HAP-1 (cell line): Measurements from ENCODE around the gene PCAT7.
"Not testable (repeated sequence)": the region's sequence is repeated elsewhere in the genome, so short reads cannot be mapped to it uniquely, and the experiment has no call there.

Experiments
- DNase-seq, 2 experiments: peaks; one replicate each; pipeline ENCODE4 v3.0.0-alpha.2; 2016 to 2020; ENCODE audit warnings: low spot score in 2 of 2
- H3K27me3 ChIP-seq: fragments of 250-450 bp; sonication (Bioruptor Pico); 2 replicates; pipeline ENCODE4 v1.5.1; 2020; ENCODE audit warnings: low read depth, mild to moderate bottlenecking, moderate library complexity
- H3K36me3 ChIP-seq: fragments of 250-450 bp; sonication (Bioruptor Pico); replicated peaks from 2 replicates; pipeline ENCODE4 v1.5.1; 2020; ENCODE audit warnings: mild to moderate bottlenecking
- H3K4me1 ChIP-seq: fragments of 250-450 bp; sonication (Bioruptor Pico); 2 replicates; pipeline ENCODE4 v1.5.1; 2020; ENCODE audit warnings: mild to moderate bottlenecking
- H3K4me3 ChIP-seq: fragments of 250-450 bp; sonication (Bioruptor Pico); 2 replicates; pipeline ENCODE4 v1.5.1; 2020; ENCODE audit warnings: mild to moderate bottlenecking, moderate library complexity
- H3K9me3 ChIP-seq: fragments of 250-450 bp; sonication (Bioruptor Pico); 2 replicates; pipeline ENCODE4 v1.5.1; 2020; ENCODE audit warnings: mild to moderate bottlenecking, moderate library complexity
- in situ Hi-C: fragments of 300-500 bp; cut with MboI; formaldehyde crosslinking; loops from 3 replicates; pipeline ENCODE4 v1.14.3; 2020; ENCODE audit warnings: low sequenced_read_pairs, inconsistent platforms, mixed read lengths

PCAT7 gene

DNA sequence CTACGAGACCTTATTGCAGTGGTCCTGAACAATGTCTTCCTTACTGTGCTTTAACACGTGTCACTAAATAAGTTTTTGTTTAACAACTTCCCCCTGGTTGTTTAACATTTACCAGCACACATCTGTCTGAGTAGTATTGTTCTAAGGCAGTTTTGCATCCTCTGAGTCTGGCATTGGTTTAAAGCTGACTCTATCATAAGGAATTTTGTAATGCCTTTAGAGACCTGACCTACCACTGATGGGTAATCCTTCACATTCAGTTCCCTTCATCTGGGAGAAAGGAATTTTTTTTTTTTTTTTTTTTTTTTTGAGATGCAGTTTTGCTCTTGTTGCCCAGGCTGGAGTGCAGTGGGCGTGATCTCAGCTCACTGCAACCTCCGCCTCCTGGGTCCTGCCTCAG lies 20.0 kb upstream of the PCAT7 start:
- Histone ChIP-seq H3K4me1 (no peaks in the 10 kb centered on the region), H3K9me3 (no peaks in the 10 kb centered on the region), H3K4me3 (no peak overlapping the region), H3K36me3 (no peaks in the 10 kb centered on the region), H3K27me3 (no peaks in the 10 kb centered on the region)
- DNase-seq, result no peak
- in situ Hi-C loops, result no loop called here

DNA sequence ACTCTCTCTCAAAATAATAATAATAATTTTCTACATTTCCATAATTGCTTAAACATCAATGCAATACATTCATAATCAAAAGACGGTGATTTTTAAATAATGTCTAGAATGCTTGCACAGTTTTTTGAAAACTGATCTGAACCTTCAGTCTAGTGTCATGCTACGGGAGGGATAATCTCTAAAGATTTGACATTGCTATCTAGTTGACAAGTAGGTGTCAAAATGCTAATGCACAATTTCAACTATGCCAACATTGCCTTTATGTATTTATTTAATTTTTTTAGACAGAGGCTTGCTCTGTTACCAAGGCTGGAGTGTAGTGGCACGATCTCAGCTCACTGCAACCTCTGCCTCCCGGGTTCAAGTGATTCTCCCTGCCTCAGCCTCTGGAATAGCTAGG lies 16.0 kb upstream of the PCAT7 start:
- H3K4me3 ChIP-seq, result no peak overlapping the region
- DNase-seq, result no peak
- in situ Hi-C loops, result no loop called here
- no peaks in the 10 kb centered on the region for H3K9me3 ChIP-seq
- no peaks in the 10 kb centered on the region for H3K4me1 ChIP-seq
- no peaks in the 10 kb centered on the region for H3K36me3 ChIP-seq
- no peaks in the 10 kb centered on the region for H3K27me3 ChIP-seq

DNA sequence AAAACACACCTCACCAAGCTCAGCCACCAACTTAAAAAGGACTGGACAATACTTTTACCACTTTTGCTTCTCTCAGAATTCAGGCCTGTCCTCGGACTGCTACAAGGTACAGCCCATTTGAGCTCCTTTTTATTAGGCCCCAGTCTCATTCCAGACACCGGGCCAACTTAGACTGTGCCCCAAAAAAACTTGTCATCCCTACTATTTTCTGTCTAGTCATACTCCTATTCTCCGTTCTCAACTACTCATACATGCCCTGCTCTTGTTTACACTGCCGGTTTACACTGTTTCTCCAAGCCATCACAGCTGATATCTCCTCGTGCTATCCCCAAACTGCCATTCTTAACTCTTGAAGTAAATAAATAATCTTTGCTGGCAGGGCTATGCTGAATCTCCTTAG lies 10.5 kb upstream of the PCAT7 start:
- DNase-seq, H3K4me1 ChIP-seq, H3K4me3 ChIP-seq, in situ Hi-C loops, H3K9me3 ChIP-seq, H3K27me3 ChIP-seq, H3K36me3 ChIP-seq: not testable (repeated sequence)

DNA sequence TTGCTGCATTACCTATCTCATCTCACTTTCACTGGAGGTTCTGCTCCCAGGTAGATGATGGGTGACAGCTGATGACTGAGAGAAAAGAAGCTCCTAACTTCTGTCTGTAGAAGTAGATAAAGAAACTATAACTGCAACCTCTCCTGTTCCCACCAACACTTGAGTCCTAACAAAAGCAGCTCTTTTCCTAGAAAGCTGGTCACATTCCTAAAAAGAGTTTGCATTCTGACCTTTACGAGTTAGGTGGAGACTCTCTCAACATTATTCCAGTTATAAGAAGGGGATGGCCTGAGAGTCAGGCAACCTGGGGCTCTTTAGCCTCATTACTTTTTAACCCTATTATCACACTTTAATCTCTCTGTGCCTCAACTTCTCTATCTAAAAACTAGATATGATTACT lies 8.9 kb upstream of the PCAT7 start:
- no peaks in the 10 kb centered on the region for H3K4me1 ChIP-seq
- no peaks in the 10 kb centered on the region for H3K27me3 ChIP-seq
- no peaks in the 10 kb centered on the region for H3K9me3 ChIP-seq
- H3K4me3 ChIP-seq, result no peak overlapping the region
- DNase-seq, result no peak
- in situ Hi-C loops, result no loop called here
- no peaks in the 10 kb centered on the region for H3K36me3 ChIP-seq

DNA sequence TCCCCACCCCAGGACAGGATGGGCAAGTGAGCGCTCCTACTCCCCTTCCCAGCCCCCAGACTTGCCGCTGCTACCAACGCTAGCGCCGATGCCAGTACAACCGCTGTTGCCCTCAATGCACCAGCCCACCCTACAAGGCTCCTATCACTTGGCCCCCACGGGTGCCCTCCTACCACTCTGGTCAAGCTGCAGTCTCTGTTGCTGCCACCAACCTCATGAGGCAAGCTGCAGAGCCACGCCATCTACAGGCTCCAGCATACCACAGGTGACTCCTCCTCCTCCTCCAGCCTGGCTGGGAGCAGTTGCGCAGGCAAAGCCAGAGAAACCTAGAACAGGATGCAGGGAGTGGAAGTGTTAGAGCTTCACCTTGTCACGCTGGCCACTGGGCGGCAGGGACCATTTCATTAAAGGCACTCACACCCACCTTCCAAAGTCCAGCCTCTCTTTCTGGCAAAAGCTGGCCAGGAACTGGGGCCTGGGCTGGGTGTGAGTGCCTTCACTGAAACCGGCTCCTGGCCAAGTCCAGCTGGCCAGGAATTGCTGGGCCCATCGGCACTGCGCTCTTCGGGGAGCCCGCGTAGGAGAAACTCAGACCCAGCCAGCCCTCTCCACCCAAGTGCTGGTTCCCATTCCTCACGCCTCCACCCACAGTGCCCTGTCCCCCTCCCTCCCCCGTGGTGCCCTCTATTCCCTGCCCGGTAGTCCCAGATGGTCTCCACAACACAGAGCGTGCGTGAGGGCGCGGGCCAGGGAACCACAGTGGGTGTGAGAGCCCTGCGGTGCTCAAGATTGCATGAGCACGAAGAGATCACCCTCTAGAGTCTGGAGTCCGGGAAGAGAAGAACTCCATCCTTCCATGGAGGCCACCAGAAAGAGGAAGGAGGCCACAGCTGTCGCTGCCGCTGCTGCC lies 1.6 kb upstream of the PCAT7 start:
- Histone ChIP-seq H3K27me3 (no peaks in the 10 kb centered on the region), H3K4me3 (no peak overlapping the region), H3K36me3 (no peaks in the 10 kb centered on the region), H3K9me3 (peaks cover 4% of the 10 kb centered on the region), H3K4me1 (peaks cover 7% of the 10 kb centered on the region; the same call in 1 of the 2 replicates)
- in situ Hi-C loops, result no loop called here
- no peak for DNase-seq

DNA sequence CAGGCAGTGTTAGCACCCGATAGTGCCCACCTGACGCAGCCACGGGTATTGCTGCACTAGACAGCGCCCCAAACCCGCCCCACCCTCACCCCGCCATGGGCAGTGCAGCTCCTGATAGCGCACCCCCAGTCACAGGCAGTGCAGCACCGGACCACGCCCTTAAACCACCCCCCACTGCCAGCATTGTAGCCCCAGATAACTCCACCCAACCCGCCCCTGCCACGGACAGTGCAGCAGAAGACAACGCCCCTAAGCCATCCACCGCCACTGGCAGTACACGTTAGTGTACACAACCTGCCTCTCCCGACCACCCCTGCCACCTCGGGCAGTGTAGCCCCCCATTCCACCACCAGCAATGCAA lies 825 bp upstream of the PCAT7 start:
- Histone ChIP-seq H3K4me1 (peaks cover 7% of the 10 kb centered on the region; the same call in 1 of the 2 replicates), H3K27me3 (no peaks in the 10 kb centered on the region), H3K4me3 (peak overlapping the region; percentile 51), H3K36me3 (no peaks in the 10 kb centered on the region), H3K9me3 (peaks cover 4% of the 10 kb centered on the region)
- in situ Hi-C loops, result no loop called here
- no peak for DNase-seq

DNA sequence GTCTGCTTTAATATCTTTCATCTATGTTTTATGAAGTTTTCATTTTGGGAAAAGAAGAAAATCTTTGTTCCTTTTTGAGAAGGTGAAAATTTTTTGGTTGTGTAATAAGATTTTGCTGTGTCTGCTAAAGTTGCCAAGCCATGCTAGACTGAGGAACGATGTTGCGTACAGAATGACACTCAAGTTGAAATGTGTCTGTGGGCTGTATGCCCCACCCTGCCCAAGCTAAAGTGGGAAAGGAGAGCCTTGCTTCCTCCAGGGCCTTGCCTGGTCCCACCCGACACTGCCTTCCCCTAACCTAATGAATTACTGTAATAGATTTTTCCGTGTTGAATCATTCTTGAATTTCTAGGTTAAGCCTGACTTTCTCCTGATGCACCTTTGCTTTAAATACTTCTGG lies 2.5 kb downstream of the PCAT7 start:
- no peaks in the 10 kb centered on the region for H3K27me3 ChIP-seq
- peaks cover 4% of the 10 kb centered on the region for H3K9me3 ChIP-seq
- H3K4me3 ChIP-seq, result no peak overlapping the region
- no peaks in the 10 kb centered on the region for H3K36me3 ChIP-seq
- DNase-seq, result no peak
- in situ Hi-C loops, result no loop called here
- peaks cover 7% of the 10 kb centered on the region; the same call in 1 of the 2 replicates for H3K4me1 ChIP-seq

DNA sequence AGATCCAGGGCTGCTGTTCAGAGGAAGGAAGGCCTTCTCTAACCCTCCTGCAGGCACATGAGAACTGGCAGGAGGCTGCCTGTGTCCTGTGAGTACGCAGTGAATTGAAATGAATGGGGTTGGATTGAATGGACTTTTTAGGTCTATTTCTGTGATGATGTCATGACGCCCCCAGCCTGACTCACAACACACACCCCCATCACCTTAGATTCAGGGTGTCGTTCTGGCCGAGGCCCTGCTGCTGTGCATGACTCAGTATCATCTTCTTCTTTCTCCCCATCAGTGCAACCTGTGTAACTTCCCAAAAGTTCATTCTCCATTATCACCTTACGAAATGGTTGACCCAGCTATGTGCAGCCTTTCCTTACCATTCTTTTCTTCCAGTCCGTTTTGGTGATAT lies 5.4 kb downstream of the PCAT7 start:
- in situ Hi-C loops, result no loop called here
- Histone ChIP-seq H3K36me3 (no peaks in the 10 kb centered on the region), H3K27me3 (no peaks in the 10 kb centered on the region), H3K4me1 (no peaks in the 10 kb centered on the region), H3K4me3 (no peak overlapping the region), H3K9me3 (no peaks in the 10 kb centered on the region; the same call in 1 of the 2 replicates)
- no peak for DNase-seq

DNA sequence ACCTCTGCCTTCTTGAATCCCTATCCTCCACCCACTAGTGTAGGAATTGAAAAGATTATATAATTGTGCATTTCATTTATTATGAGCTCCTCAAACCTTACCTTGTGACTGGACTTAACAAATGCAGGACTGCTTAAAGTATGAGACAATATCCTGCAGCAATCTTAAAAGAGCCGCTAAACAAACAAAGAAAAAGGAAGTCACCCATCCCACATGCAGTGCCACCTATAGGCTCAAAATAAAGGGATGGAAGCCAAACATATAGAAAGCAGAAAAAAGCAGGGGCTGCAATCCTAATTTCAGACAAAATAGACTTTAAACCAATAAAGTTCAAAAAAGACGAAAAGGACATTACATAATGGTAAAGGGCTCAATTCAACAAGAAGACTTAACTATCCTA lies 8.7 kb downstream of the PCAT7 start:
- no peaks in the 10 kb centered on the region for H3K36me3 ChIP-seq
- no peaks in the 10 kb centered on the region for H3K9me3 ChIP-seq
- no peak overlapping the region for H3K4me3 ChIP-seq
- H3K4me1 ChIP-seq, result no peaks in the 10 kb centered on the region
- no peaks in the 10 kb centered on the region for H3K27me3 ChIP-seq
- no peak for DNase-seq
- in situ Hi-C loops, result no loop called here

DNA sequence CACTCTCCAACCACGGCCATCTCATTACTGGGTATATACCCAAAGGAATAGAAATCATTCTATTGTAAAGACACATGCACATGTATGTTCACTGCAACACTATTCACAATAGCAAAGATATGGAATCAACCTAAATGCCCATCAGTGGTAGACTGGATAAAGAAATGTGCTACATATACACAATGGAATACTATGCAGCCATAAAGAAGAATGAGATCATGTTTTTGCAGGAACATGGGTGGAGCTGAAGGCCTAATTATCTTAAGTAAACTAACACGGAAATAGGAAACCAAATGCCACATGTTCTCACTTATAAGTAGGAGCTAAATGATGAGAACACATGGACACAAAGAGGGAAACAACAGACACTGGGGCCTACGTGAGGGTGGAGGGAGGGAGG lies 9.4 kb downstream of the PCAT7 start:
- in situ Hi-C loops, H3K4me1 ChIP-seq, H3K9me3 ChIP-seq, H3K36me3 ChIP-seq, H3K27me3 ChIP-seq, H3K4me3 ChIP-seq, DNase-seq: not testable (repeated sequence)

DNA sequence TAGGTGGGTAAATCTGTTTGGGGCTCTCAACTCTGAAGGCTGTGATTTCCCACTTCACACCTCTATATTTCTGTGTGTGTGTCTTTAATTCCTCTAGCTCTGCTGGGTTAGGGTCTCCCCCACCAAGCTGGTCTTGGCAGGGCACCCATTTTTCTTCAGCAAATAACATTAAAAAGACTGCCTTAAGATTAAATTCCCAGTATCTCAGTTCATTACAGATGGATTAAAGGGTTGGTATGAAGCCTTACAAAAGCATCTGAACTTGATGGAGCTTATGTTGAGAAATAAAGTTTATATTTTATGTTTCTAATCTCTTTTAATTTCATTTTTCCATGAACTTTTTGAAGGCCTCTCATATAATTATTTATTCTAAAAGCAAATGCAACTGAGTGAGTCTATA lies 11.7 kb downstream of the PCAT7 start:
- DNase-seq, result no peak
- H3K27me3 ChIP-seq, result no peaks in the 10 kb centered on the region
- H3K4me1 ChIP-seq, result no peaks in the 10 kb centered on the region
- H3K9me3 ChIP-seq, result no peaks in the 10 kb centered on the region
- in situ Hi-C loops, result no loop called here
- H3K4me3 ChIP-seq, result no peak overlapping the region
- H3K36me3 ChIP-seq, result no peaks in the 10 kb centered on the region

DNA sequence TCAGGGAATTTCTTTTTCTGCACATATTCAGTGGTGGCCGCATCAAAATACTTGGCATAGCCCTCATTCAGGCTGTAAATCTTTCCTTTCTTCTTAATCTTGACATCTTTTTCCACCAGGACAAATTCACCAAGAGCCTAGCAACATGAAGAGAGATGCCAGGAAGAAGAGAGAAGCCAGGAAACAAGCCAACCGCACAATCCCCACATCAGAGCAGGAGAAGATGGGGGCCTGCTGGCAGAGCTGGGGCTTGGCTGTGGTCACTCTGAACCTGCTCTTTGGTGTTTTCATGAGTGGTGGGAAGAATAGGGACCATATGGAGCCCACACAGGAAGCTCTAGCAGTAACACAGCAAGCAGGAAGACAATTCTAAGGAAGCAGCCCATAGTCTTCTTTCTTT lies 12.4 kb downstream of the PCAT7 start:
- H3K36me3 ChIP-seq, result no peaks in the 10 kb centered on the region
- no peak overlapping the region for H3K4me3 ChIP-seq
- no peak for DNase-seq
- H3K9me3 ChIP-seq, result no peaks in the 10 kb centered on the region
- no peaks in the 10 kb centered on the region for H3K27me3 ChIP-seq
- in situ Hi-C loops, result no loop called here
- no peaks in the 10 kb centered on the region for H3K4me1 ChIP-seq

DNA sequence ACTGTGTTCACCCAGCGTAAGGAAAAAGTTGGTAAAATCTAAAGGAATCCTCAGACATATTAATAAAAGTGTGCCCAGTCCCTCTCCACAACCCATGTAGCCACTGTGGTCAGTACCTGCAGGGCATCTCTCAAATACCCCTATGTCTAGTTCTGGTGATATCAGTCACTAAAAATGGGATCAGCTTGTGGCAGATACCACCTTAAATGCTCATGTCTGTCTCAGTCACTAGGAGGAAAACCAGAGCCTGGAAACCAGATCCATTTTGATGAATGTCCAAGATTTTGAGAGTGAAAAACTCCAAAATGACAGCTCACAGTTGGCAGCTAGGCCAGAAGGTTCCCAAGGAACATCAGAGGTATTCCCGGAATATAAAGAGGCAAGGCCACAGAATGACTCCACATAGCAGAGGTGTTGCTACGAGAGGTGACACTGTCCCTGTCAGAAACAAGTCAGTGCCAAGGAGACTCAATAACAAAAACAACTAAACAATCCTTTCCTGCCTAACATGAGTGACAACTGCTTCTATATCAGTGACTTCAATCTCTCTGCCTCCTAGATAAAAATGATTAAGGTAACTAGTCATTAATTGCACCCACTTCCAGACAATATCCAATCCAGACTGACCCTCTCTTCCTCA lies 13.5 kb downstream of the PCAT7 start:
- Histone ChIP-seq H3K4me3 (no peak overlapping the region), H3K4me1 (no peaks in the 10 kb centered on the region), H3K36me3 (no peaks in the 10 kb centered on the region), H3K27me3 (no peaks in the 10 kb centered on the region), H3K9me3 (no peaks in the 10 kb centered on the region; the same call in 1 of the 2 replicates)
- in situ Hi-C loops, result no loop called here
- no peak for DNase-seq

DNA sequence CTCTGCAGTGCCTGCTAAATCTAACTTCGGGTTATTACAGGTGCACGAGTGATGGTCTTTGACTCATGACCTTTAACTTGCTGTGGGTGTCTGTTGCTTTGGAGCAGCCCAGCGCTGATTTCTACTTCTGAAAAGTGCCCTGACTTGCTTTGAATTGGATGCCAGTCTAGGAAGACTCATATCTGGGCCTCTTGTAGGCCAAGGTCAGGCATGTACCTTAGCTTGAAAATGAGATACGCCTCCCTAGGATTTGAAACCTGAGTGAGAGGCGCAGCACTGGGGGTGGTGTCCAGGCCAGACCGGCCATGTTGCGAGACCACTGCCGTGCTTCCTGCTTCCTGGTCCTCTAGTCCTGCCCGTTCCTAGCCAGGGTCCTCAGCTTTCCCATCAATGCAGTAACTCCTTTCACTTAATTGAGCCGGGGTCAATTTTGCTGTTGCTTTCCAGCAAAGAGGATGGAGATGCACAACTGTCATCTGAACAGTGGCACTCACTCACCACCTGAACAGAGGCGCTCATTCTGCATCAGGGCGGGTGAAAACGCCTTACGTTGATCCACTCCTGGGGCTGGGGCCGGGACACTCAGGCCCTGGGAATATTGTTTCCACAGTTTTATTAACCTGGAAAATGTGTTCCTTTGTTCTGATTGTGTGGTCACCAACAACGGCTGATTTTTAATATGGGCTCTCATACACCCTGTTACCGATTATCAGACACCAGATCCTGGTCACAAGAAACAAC lies 14.3 kb downstream of the PCAT7 start:
- Histone ChIP-seq H3K4me3 (no peak overlapping the region), H3K9me3 (no peaks in the 10 kb centered on the region; the same call in 1 of the 2 replicates), H3K4me1 (no peaks in the 10 kb centered on the region), H3K36me3 (no peaks in the 10 kb centered on the region), H3K27me3 (no peaks in the 10 kb centered on the region)
- in situ Hi-C loops, result no loop called here
- no peak for DNase-seq
